Sigmoid colon (tissue), 7 donors: ENCODE results near the gene NPTN. TPM values are rescaled to one million over a fixed set of nuclear protein-coding genes. Genes with fewer than 3 reads are reported as not detected.

Experiments
- DNase-seq: peaks from one replicate; pipeline ENCODE4 v3.0.0-alpha.2; 2019
- H3K27ac ChIP-seq, 4 donors: fragments of 200-600 bp; sonication (generic); one replicate each; pipeline ENCODE4 v1.5.1; 2016 to 2019; ENCODE audit warnings: mild to moderate bottlenecking in 1 of 4
- H3K27me3 ChIP-seq, 3 donors: fragments of 200-600 bp; sonication (generic); one replicate each; pipeline ENCODE4 v1.5.1; 2019; ENCODE audit warnings: mild to moderate bottlenecking in 1 of 3
- H3K36me3 ChIP-seq, 4 donors: fragments of 200-600 bp; sonication (generic); one replicate each; pipeline ENCODE4 v1.5.1; 2016 to 2019
- H3K4me1 ChIP-seq, 4 donors: fragments of 200-600 bp; sonication (generic); one replicate each; pipeline ENCODE4 v1.5.1; 2017 to 2019
- H3K4me3 ChIP-seq, 4 donors: fragments of 200-600 bp; sonication (generic); one replicate each; pipeline ENCODE4 v1.5.1; 2017 to 2019; ENCODE audit warnings: mild to moderate bottlenecking in 2 of 4, moderate library complexity in 1 of 4
- H3K9me3 ChIP-seq, 4 donors: fragments of 200-600 bp in 3 of 4; sonication (generic) in 3 of 4; one replicate each; pipeline versions ENCODE4 v1.5.1 to v1.6.1; 2013 to 2019
- EP300 ChIP-seq, 4 donors: sonication (generic); formaldehyde crosslinking; IDR thresholded peaks; one replicate each; pipeline ENCODE4 v1.6.1; 2017; ENCODE audit warnings: antibody characterized with exemption in 4 of 4
- POLR2A ChIP-seq, 2 donors: fragments of 450-650 bp; IDR thresholded peaks; one replicate each; pipeline ENCODE4 v1.6.1; 2016; ENCODE audit warnings: antibody characterized with exemption in 2 of 2, mild to moderate bottlenecking in 2 of 2, moderate library complexity in 2 of 2
- POLR2AphosphoS5 ChIP-seq, 4 donors: sonication (generic); formaldehyde crosslinking; IDR thresholded peaks; one replicate each; pipeline ENCODE4 v1.6.1; 2017; ENCODE audit warnings: antibody characterized with exemption in 4 of 4
- WGBS, 2 donors: extraction: QIAGEN DNeasy Blood & Tissue Kit; methylation state at CpG; one replicate each; pipeline ENCODE4 v1.1.7; 2013; 5-methylcytosine and 5-hydroxymethylcytosine counted together
- intact Hi-C: fragments of 100-400 bp; cut with DNase I; formaldehyde crosslinking; loops from one replicate; pipeline ENCODE4 v1.15.1; 2023
- polyA plus RNA-seq, 3 donors: library from polyadenylated mRNA; stranded (reverse); fragments of 200-250 nt; gene quantifications; one replicate each; pipeline ENCODE4 v1.2.3, GENCODE V29; 2013
- total RNA-seq, 4 donors: library from RNA; depleted of rRNA; stranded (reverse); fragments of >200 nt; gene quantifications; one replicate each; pipeline ENCODE4 v1.1.0, GENCODE V29; 2016
- TF ChIP-seq, protein P1 (sequence below), 4 experiments: fragments of 450-650 bp in 3 of 4; fragments of 200-600 bp in 1 of 4; IDR thresholded peaks; one replicate each; pipeline ENCODE4 v1.5.1; 2016 to 2019; ENCODE audit warnings: antibody characterized with exemption in 4 of 4, mild to moderate bottlenecking in 3 of 4, moderate library complexity in 2 of 4
- donor health status: healthy with polysubstance abuse.
- donor health status: Bipolar disorder and iron deficiency.
- donor health status: healthy.

Gene NPTN
- total and polyA plus RNA-seq, 7 donors = 40.8 to 320 (median 216) TPM

DNA sequence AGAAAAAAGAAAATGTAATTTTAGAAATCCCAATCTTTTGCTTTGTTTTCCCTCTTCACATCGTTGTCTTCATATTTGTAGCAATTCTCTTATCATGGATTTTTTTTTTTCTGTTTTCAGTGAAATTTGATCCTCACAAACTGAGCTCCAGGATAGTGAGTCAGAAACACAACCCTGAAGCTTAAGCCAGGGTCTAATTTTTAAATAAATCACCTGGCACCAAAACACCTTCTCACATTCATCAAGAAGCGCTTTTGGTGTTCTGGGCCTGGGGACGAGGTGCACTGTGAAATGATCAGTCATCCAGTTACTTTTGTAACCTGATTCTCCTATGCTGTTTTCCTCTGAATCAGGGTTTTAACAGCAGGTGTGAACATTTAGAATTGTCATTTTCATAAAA lies 102.5 kb downstream of the NPTN start:
- Histone ChIP-seq H3K27ac (no peak overlapping the region), H3K9me3 (no peaks in the 10 kb centered on the region), H3K36me3 (no peaks in the 10 kb centered on the region), H3K4me1 (no peaks in the 10 kb centered on the region), H3K27me3 (no peaks in the 10 kb centered on the region), H3K4me3 (no peak overlapping the region)
- intact Hi-C loops = no loop called here
- 87 to 93% methylated on average over 3 of the region's 3 CpGs for WGBS, 2 donors
- no peak for DNase-seq
- TF ChIP-seq EP300 (IDR thresholded peaks at IDR 0.05) (no peak), POLR2A (IDR thresholded peaks at IDR 0.05) (no peak), POLR2AphosphoS5 (IDR thresholded peaks at IDR 0.05) (no peak)
- TF ChIP-seq, protein P1, sequence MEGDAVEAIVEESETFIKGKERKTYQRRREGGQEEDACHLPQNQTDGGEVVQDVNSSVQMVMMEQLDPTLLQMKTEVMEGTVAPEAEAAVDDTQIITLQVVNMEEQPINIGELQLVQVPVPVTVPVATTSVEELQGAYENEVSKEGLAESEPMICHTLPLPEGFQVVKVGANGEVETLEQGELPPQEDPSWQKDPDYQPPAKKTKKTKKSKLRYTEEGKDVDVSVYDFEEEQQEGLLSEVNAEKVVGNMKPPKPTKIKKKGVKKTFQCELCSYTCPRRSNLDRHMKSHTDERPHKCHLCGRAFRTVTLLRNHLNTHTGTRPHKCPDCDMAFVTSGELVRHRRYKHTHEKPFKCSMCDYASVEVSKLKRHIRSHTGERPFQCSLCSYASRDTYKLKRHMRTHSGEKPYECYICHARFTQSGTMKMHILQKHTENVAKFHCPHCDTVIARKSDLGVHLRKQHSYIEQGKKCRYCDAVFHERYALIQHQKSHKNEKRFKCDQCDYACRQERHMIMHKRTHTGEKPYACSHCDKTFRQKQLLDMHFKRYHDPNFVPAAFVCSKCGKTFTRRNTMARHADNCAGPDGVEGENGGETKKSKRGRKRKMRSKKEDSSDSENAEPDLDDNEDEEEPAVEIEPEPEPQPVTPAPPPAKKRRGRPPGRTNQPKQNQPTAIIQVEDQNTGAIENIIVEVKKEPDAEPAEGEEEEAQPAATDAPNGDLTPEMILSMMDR (IDR thresholded peaks at IDR 0.05) = no peak

- Histone ChIP-seq H3K27ac (no peak overlapping the region), H3K27me3 (no peaks in the 10 kb centered on the region), H3K4me1 (no peaks in the 10 kb centered on the region), H3K9me3 (no peaks in the 10 kb centered on the region), H3K4me3 (no peak overlapping the region), H3K36me3 (no peaks in the 10 kb centered on the region)
- TF ChIP-seq EP300 (IDR thresholded peaks at IDR 0.05) (no peak), POLR2A (IDR thresholded peaks at IDR 0.05) (no peak), POLR2AphosphoS5 (IDR thresholded peaks at IDR 0.05) (no peak)
- TF ChIP-seq, protein P1 (IDR thresholded peaks at IDR 0.05) = no peak
- intact Hi-C loops = no loop called here
- no peak for DNase-seq
- WGBS, 2 donors = 94 to 95% methylated on average over 2 of the region's 2 CpGs
These were observed 105.6 kb downstream of the NPTN start for GRCh38 chr15:73527598-73527997.

DNA sequence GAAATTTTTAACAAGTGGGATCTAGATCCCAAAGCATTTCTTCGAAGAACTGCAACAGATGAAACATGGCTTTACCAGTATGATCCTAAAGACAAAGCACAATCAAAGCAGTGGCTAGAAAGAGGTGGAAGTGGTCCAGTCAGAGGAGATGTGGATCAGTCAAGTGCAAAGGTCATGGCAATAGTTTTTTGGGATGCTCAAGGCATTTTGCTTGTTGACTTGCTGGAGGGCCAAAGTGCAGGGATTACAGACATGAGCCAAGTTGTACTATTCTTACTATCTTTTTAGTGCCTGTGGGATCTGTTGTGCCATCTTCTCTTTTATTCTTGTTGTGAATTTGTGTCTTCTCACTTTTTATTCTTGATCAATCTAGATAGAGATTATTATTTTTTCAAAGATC lies 108.3 kb downstream of the NPTN start:
- Histone ChIP-seq H3K4me3 (no peak overlapping the region), H3K27me3 (no peaks in the 10 kb centered on the region), H3K27ac (no peak overlapping the region), H3K9me3 (no peaks in the 10 kb centered on the region), H3K36me3 (no peaks in the 10 kb centered on the region), H3K4me1 (no peaks in the 10 kb centered on the region)
- TF ChIP-seq POLR2A (IDR thresholded peaks at IDR 0.05) (no peak), EP300 (IDR thresholded peaks at IDR 0.05) (no peak), POLR2AphosphoS5 (IDR thresholded peaks at IDR 0.05) (no peak)
- TF ChIP-seq, protein P1 (IDR thresholded peaks at IDR 0.05) = no peak
- no peak for DNase-seq
- intact Hi-C loops = no loop called here
- 90 to 91% methylated on average over 1 of the region's 1 CpG for WGBS, 2 donors

GRCh38 chr15:73522011-73522410 lies 111.2 kb downstream of the NPTN start:
- no peak overlapping the region for H3K4me3 ChIP-seq
- no peaks in the 10 kb centered on the region for H3K9me3 ChIP-seq
- H3K4me1 ChIP-seq = no peaks in the 10 kb centered on the region
- no peaks in the 10 kb centered on the region for H3K27me3 ChIP-seq
- 89 to 92% methylated on average over 1 of the region's 1 CpG for WGBS, 2 donors
- H3K27ac ChIP-seq = no peak overlapping the region
- intact Hi-C loops = no loop called here
- TF ChIP-seq EP300 (IDR thresholded peaks at IDR 0.05) (no peak), POLR2AphosphoS5 (IDR thresholded peaks at IDR 0.05) (no peak), POLR2A (IDR thresholded peaks at IDR 0.05) (no peak)
- TF ChIP-seq, protein P1 (IDR thresholded peaks at IDR 0.05) = no peak
- no peak for DNase-seq
- no peaks in the 10 kb centered on the region for H3K36me3 ChIP-seq
